DOHH2 (cell line): Measurements from ENCODE around the gene FBLN2.

Experiments used
- EZH2phosphoT487 ChIP-seq: fragments of 200-600 bp; sonication (generic); IDR thresholded peaks from 2 replicates; pipeline ENCODE4 v1.6.1; 2017; ENCODE audit warnings: borderline replicate concordance, mild to moderate bottlenecking, antibody characterized with exemption, low read length, moderate library complexity, mixed read lengths
- TF ChIP-seq, protein P1 (sequence below): fragments of 200-600 bp; sonication (generic); IDR thresholded peaks from one replicate; pipeline ENCODE4 v1.5.1; 2014; ENCODE audit warnings: antibody characterized with exemption, mild to moderate bottlenecking, low read depth, low read length; ENCODE audit not compliant: poor library complexity, severe bottlenecking

DNA sequence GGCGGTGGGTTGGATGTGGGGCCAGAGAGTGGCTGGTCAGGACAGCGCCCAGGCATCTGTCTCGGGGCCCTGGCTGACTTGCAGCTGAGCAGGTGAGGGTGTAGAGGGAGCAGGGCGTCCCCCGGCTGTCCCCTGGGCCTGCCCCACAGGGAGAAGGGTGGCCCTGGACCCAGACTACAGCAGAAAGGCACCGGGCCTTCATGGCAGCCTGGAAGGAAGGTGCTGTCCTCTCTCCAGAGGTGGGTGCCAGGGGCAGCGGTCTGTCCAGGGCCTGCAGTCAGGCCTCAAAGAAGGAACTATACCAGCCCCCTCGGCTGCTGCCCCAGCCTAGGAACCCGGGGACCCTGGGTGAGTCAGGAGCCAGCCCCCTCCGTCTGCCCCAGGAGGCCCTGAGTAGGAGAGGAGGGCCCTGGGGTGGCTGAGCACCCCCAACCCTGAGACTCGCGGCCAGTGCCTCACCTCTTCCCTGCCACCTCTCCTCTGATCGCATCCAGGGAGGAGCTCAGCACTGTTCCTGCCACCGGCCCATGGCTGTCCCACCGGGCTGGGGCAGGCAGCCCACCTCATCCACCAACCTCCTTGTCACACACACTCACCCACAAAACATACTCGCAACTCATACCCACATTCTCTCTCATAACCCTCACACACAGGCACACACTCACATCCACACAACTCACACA is 133.5 kb downstream of the FBLN2 start:
- TF ChIP-seq, protein P1, sequence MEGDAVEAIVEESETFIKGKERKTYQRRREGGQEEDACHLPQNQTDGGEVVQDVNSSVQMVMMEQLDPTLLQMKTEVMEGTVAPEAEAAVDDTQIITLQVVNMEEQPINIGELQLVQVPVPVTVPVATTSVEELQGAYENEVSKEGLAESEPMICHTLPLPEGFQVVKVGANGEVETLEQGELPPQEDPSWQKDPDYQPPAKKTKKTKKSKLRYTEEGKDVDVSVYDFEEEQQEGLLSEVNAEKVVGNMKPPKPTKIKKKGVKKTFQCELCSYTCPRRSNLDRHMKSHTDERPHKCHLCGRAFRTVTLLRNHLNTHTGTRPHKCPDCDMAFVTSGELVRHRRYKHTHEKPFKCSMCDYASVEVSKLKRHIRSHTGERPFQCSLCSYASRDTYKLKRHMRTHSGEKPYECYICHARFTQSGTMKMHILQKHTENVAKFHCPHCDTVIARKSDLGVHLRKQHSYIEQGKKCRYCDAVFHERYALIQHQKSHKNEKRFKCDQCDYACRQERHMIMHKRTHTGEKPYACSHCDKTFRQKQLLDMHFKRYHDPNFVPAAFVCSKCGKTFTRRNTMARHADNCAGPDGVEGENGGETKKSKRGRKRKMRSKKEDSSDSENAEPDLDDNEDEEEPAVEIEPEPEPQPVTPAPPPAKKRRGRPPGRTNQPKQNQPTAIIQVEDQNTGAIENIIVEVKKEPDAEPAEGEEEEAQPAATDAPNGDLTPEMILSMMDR, result no peak
- TF ChIP-seq EZH2phosphoT487, result no peak
